Skeletal muscle satellite cell (primary cell): ENCODE data around the gene PCSK7.

ENCODE experiments used
- H3K27me3 ChIP-seq: 2 replicates; pipeline ENCODE4 v1.7.0; 2013; ENCODE audit warnings: low read length; ENCODE audit not compliant: control insufficient read depth, insufficient read depth
- H3K36me3 ChIP-seq: 2 replicates; pipeline ENCODE4 v1.7.0; 2013; ENCODE audit warnings: mild to moderate bottlenecking, control low read depth, low read length; ENCODE audit not compliant: insufficient read depth
- H3K4me1 ChIP-seq: 2 replicates; pipeline ENCODE4 v1.7.0; 2013; ENCODE audit warnings: low read length; ENCODE audit not compliant: control insufficient read depth, insufficient read depth
- H3K4me2 ChIP-seq: 2 replicates; pipeline ENCODE4 v1.7.0; 2013; ENCODE audit warnings: mild to moderate bottlenecking, low read length
- H3K4me3 ChIP-seq: 2 replicates; pipeline ENCODE4 v1.7.0; 2013; ENCODE audit warnings: low read length
- H3K9ac ChIP-seq: 2 replicates; pipeline ENCODE4 v1.7.0; 2013; ENCODE audit warnings: mild to moderate bottlenecking, low read depth, low read length, moderate library complexity
- H3K9me3 ChIP-seq: replicated peaks from 2 replicates; pipeline ENCODE4 v1.7.0; 2013; ENCODE audit warnings: mild to moderate bottlenecking, control low read depth, low read length

Gene PCSK7

GRCh38 chr11:117230286-117230961, 1.4 kb downstream of the PCSK7 start:
- peak overlapping the region; percentile 100 for H3K4me3 ChIP-seq
- peak overlapping the region; percentile 99 for H3K4me2 ChIP-seq
- no peaks in the 10 kb centered on the region for H3K27me3 ChIP-seq
- H3K9me3 ChIP-seq = no peaks in the 10 kb centered on the region
- H3K4me1 ChIP-seq = peaks cover 28% of the 10 kb centered on the region
- peaks cover 44% of the 10 kb centered on the region for H3K36me3 ChIP-seq
- peak overlapping the region; percentile 99 for H3K9ac ChIP-seq

- no peaks in the 10 kb centered on the region for H3K9me3 ChIP-seq
- H3K4me3 ChIP-seq = peak overlapping the region; percentile 100
- H3K9ac ChIP-seq = peak overlapping the region; percentile 99
- H3K4me2 ChIP-seq = peak overlapping the region; percentile 99
- H3K4me1 ChIP-seq = peaks cover 28% of the 10 kb centered on the region
- H3K36me3 ChIP-seq = peaks cover 46% of the 10 kb centered on the region
- H3K27me3 ChIP-seq = no peaks in the 10 kb centered on the region
Observed at GRCh38 chr11:117229931-117230285, 2.0 kb downstream of the PCSK7 start.

DNA sequence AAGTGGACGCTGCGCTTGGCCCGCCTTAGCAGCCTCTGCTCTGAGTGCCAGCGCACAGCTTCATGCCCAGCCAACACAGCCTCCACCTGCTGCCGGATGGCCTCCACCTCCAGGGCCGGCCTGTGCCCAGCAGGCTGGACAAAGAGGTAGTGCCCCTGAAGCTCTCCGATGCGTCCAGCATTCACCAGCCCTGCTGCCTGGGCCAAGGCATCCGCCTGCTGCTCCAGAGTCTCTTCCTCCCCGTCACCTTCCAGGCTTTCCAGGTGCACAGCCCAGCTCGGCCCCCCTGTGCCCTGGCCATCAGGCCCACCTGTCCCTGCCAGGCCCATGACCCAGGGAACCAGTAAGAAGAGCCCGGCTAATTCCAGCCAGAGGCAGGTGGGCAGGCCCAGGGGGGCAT, 2.5 kb downstream of the PCSK7 start:
- Histone ChIP-seq H3K4me2 (no peak overlapping the region), H3K36me3 (peaks cover 48% of the 10 kb centered on the region), H3K27me3 (no peaks in the 10 kb centered on the region), H3K4me1 (peaks cover 28% of the 10 kb centered on the region), H3K9me3 (no peaks in the 10 kb centered on the region), H3K4me3 (no peak overlapping the region), H3K9ac (no peak overlapping the region)

- H3K9ac ChIP-seq = no peak overlapping the region
- H3K4me3 ChIP-seq = no peak overlapping the region
- no peaks in the 10 kb centered on the region for H3K9me3 ChIP-seq
- no peak overlapping the region for H3K4me2 ChIP-seq
- peaks cover 59% of the 10 kb centered on the region for H3K36me3 ChIP-seq
- H3K4me1 ChIP-seq = peaks cover 17% of the 10 kb centered on the region
- H3K27me3 ChIP-seq = no peaks in the 10 kb centered on the region
Observed at GRCh38 chr11:117228091-117228490, 3.8 kb downstream of the PCSK7 start.

GRCh38 chr11:117226388-117227385, 5.2 kb downstream of the PCSK7 start:
- Histone ChIP-seq H3K4me1 (peaks cover 30% of the 10 kb centered on the region), H3K36me3 (peaks cover 57% of the 10 kb centered on the region), H3K27me3 (no peaks in the 10 kb centered on the region), H3K4me3 (no peak overlapping the region), H3K4me2 (no peak overlapping the region), H3K9ac (no peak overlapping the region), H3K9me3 (no peaks in the 10 kb centered on the region)

DNA sequence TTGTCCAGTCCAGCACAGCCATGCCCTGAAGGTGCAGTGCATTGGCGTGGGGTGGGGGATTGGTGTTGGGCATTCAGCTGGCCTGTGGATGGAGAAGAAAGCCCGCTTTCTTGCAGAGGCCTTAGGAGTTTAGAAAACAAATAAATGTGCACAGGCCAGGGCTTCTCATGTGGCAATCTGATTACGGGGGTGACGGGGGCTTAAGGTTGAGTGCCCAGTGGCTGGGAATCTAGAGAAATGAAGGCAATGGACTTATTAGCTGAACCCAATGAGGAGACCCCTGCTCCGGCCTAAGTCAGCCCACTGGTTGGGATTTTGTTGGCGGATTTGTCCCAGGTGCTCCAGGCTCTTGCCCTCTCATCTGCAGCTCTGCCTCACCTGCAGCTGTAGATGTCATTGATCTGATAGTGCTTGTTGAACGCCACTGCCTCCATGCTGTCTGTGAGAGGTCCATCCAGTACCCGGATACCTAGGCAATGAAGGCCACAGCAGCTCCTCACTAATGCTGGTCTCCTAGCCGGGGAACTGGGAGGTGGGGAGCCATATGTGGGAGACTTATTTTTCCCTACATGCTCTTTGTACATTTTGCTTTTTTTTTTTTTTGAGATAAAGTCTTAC, 6.2 kb downstream of the PCSK7 start:
- Histone ChIP-seq H3K36me3 (peaks cover 56% of the 10 kb centered on the region), H3K27me3 (no peaks in the 10 kb centered on the region), H3K4me1 (peaks cover 36% of the 10 kb centered on the region), H3K4me2 (no peak overlapping the region), H3K4me3 (no peak overlapping the region), H3K9ac (no peak overlapping the region), H3K9me3 (no peaks in the 10 kb centered on the region)

DNA sequence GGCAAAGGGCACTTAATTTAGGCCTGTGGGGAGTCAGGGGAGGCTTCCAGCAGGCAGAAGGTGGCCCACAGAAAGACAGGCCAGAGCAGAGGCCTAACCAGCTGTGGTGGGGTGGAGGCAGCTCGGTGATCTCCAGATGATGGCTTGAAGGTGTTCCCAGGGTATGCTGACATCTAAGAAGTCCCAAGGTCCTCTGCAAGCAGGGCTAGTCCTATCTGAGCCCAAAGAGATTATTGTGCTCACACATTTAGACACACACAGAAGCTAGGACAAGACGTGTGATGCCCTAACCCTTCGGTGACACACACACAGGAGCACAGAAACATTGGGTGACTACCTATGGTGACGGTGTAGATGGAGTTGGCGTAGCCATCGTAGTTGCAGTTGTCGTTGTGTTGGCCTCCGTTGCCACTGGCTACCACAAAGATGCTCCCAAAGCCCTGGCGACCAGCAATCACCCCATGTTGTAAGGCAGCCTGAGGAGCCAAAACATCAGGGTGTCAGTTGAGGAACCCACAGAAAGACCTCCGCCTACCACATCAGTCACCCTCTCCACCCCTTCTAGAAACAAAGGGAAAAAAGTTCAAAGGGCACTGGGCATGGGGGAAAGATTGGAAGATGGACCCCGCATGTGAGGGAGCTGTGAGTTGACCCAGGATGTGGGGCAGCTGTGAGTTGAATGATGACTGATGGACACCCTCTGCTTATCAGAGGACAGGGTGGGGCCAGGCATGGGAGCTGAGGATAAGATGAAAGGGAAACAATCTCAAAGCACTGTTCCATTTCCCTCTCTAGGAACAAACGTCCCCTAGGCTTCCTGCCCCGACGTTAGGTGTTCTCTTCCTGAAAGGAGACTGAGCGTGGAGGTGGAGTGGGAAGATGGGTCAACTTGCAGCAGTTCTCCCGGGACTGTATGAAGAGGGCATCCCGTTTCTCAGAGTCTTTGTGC, 7.9 kb downstream of the PCSK7 start:
- Histone ChIP-seq H3K4me1 (peaks cover 35% of the 10 kb centered on the region), H3K9ac (no peak overlapping the region), H3K27me3 (no peaks in the 10 kb centered on the region), H3K4me3 (no peak overlapping the region), H3K4me2 (no peak overlapping the region), H3K36me3 (peaks cover 51% of the 10 kb centered on the region), H3K9me3 (no peaks in the 10 kb centered on the region)

DNA sequence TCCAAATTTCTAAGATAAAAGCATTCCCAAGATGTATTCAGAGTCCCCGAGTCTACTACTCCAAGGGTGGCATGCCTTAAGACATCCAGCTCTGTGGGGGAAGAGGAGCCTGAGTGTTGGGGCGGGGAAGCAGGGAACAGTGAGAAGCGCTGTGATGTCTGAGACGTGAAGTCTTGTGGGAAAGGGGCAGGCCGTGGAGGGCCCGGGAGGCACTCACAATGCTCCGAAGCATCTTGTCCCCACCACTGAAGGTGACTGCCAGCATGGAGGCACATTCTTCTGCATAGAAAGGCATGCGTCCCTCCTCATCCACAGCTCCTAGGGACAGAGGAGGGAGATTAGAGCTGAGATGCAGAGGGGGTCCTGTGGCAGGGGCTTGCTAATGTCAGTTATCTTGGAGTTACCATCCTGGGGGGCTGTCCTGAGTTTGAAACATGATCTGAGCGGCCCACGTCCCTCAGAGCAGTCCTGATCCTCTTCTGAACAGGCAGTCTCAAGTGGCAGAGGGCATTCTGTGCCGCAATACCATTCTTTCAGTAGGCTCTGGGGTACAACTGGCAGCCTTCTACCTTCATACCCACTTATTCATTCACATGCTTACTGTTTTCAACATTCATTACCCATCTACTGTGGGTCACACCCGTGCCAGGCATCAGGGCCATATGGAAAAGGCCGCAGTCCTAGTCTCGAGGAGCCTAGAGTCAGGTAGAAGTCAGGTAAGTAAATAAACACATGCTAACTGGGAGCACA, 8.7 kb downstream of the PCSK7 start:
- Histone ChIP-seq H3K9me3 (no peaks in the 10 kb centered on the region), H3K36me3 (peaks cover 53% of the 10 kb centered on the region)

GRCh38 chr11:117221775-117222517, 9.9 kb downstream of the PCSK7 start:
- Histone ChIP-seq H3K36me3 (peaks cover 53% of the 10 kb centered on the region), H3K27me3 (no peaks in the 10 kb centered on the region), H3K4me3 (peak overlapping the region; percentile 15), H3K4me1 (peaks cover 56% of the 10 kb centered on the region), H3K9ac (peak overlapping the region; percentile 51), H3K4me2 (peak overlapping the region; percentile 64), H3K9me3 (no peaks in the 10 kb centered on the region)

More for the DNA sequence above, 8.7 kb downstream of the PCSK7 start:
- no peaks in the 10 kb centered on the region for H3K27me3 ChIP-seq
- H3K4me3 ChIP-seq = no peak overlapping the region
- H3K4me2 ChIP-seq = no peak overlapping the region
- H3K9ac ChIP-seq = no peak overlapping the region
- peaks cover 43% of the 10 kb centered on the region for H3K4me1 ChIP-seq
